Ovary (tissue), 3 donors: ENCODE data around the gene CABCOCO1.

ENCODE experiments used
- CTCF ChIP-seq, 3 donors: fragments of 450-650 bp in 2 of 3; fragments of 200-600 bp in 1 of 3; IDR thresholded peaks; one replicate each; pipeline versions ENCODE4 v1.5.1 to v1.8.0; 2016 to 2022; ENCODE audit warnings: antibody characterized with exemption in 3 of 3, mild to moderate bottlenecking in 1 of 3
- POLR2A ChIP-seq: fragments of 450-650 bp; IDR thresholded peaks from one replicate; pipeline ENCODE4 v1.6.1; 2017; ENCODE audit warnings: antibody characterized with exemption, mild to moderate bottlenecking, moderate library complexity
- donor health status: DM: no; HTN: no; CAD: no.

DNA sequence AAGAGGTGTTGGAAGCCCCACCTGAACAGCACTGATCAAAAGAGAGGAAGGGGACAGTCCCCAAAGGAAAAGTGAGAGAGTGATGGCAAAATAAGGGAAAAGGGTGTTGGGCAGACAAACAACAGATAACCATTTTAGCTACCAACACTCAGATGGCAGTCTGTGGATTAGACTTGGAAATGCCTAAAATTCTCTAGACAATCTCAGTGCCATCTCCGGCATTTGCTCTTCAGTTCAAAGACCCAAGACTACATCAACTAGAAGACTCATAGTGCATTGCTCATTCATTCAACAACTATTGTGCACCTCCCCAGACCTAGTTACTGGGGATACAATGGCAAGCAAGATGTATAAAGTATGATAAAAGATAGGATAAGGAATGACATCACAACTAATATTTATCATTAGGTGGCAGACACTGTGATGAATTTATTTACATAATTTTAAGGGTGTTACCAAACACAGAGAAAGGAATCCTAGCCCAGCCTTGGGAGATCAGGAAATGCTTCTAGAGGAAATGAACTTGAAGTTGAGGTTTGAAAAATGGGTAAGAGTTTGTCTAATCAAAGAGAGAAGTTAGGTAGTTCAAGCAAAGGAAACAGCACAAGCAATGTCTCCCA is 129.5 kb downstream of the CABCOCO1 start:
- TF ChIP-seq CTCF (IDR thresholded peaks at IDR 0.05) (no peak), POLR2A (no peak)
